NCI-H748 treated with DMSO at 0.1 percent for 48 hours (cell line): ENCODE measurements around the gene CDH13.

Experiments
- DNase-seq: peaks from one replicate; lab custom pipeline; 2025; lab: John Stamatoyannopoulos, UW

CDH13 gene

DNA sequence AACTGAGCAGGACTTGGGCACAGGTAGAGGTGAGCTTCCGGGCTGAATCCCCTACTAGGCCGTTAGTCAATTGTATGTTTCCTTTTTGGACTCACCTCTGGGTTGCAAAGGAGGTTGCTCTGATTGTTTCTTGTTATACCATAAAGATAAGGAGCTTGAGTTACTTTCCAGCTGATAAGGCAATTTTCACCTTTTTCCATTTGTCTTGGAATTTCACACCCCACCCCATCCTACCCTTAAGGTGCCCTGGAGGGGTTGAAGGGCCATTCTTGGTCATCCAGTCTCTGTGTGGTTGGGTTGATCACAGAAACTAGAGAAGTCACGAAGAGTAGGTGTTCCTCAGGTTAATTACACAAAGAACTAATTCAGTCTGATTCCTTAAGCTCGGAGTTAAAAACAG, 162.2 kb downstream of the CDH13 start:
- no peak for DNase-seq

DNA sequence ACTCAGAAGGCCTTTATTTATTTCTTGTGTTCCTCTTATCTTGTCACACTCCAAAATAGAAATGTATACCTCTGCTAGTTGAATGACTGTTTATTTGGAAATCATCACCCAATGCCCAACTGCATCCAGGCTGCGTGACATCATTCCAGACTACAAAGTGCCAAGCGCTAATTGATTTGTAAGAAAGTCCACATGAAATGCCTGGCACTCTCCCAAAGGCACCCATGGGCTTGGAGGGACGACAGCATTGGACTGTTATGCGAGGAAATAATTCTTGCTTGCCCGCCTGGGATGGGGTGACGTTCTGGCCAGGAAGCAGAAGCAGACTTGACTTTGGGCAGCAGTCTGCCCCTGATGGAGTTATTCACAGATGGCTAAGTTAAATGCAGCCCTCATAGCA, 165.9 kb downstream of the CDH13 start:
- no peak for DNase-seq

DNA sequence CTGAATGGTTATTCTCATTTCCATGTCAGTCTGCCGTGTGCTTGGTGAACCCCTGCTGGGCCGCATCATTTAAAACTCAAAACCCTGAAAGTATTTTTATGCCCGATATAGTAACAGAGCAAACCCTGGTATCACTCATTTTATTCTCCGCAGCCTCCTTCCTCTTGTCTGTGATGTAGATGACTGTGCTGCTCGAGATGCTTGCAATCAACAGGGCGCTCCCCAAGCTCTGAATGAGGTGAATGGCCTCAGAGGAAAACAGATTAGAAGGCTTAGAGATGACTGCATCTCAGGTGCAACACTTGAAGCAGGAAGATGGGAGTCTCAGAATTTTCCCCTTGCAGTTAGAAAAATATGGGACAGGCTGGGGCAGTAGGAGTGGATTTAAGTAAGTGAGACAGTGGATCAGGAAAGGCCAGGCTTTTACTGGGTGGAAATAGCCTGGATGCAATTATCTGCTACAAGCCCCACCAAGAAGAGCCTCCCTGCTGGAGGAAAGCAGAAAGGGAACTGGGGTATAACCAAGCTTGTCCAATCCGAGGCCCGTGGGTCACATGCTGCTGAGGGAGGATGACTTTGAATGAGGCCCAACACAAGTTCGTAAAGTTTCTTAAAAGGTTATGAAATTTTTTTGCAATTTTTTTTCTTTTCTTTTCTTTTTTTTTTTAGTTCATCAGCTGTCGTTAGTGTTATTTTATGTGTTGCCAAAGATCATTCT, 166.9 kb downstream of the CDH13 start:
- DNase-seq = no peak

DNA sequence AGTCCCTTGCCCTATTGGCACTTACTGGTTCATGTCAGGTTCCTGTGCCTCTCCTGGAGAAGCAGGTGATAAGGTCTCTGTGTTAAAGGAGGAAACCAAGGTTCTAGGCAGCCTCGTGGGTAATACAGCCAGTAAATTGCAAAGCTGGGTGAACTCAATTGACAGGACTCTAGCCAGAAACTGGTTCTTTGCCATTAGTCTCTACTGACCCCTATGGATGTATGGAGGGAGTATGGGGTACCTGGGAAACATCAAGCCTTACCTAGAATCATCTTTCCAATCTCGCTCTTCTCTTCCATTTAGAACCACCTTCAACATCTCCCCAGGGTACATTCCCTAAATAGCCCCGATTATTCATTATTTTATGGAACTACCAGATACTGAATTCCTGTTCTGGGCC, 169.3 kb downstream of the CDH13 start:
- no peak for DNase-seq

DNA sequence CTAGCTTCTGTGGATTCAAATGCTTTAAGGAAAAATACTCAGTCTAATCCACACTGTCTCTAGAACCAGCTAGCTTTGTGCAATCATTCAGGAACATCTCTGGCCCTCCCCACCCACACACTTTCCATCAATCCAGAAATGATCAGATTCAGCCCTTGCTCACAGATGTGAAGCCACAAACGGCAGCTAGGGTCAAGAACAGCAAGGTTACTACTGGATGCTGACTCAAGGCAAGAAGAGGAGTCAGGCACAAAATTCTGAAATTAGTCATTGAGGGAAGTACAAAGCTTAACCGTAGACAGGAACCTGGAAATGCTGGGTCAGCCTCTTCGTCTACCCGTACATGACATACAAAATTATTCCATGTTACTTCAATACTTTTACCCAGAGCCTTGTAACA, 174.6 kb downstream of the CDH13 start:
- DNase-seq = no peak

DNA sequence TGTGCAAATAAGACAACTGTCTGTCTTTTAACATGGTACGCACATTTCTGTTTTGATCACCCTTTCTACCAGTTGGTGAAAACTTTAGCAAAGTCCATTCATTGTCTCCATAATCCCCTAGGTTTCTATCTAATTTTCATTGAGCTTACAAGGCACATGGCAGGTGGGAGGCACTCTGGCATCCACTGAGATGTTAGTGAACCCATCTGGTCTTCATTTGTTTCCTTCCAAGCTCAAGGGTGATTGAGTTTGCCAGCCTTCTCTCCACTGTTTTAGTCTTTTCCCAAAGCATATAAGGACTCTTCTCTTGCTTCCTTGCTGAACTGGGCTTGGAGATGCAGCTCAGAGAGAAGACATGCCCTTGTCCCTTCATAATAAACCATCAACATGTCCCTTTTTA, 179.1 kb downstream of the CDH13 start:
- no peak for DNase-seq

DNA sequence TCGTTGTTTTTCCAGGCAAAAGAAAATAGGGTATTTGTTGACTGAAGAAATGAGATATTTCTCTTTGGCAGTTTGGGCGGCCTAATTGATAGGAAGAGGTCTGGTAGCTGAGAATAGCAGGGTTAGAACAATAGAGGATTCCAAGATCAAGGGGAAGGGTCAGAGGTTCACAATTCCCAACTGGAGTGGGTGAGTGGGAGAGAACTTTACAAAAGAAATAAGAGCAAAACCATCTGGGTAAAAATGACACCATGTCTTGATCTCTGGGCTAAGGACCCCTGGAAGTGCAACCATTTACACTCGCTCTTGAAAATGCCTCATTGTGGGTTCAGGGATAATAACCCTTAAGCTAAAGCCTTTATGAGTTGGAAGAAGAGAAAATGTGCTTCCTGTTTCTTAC, 180.5 kb downstream of the CDH13 start:
- no peak for DNase-seq

DNA sequence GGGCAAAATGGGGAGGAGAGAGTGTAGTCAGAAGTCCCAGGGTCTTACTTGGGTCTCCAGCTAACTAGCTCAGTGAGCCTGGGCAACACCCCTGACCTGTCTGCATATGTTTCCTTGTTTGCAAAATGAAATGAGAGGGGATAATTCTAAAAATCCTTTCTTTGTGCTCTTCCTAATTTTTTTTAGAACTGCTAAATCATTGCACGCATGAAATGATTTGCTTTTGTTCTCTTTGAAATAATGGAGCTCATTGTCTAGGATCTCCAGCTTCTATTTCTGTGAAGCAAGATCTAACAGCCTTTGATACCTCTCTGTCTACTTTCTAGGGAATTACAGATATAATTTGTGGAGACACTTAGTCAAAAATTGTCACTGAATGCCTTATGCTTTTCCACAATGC, 181.3 kb downstream of the CDH13 start:
- no peak for DNase-seq

DNA sequence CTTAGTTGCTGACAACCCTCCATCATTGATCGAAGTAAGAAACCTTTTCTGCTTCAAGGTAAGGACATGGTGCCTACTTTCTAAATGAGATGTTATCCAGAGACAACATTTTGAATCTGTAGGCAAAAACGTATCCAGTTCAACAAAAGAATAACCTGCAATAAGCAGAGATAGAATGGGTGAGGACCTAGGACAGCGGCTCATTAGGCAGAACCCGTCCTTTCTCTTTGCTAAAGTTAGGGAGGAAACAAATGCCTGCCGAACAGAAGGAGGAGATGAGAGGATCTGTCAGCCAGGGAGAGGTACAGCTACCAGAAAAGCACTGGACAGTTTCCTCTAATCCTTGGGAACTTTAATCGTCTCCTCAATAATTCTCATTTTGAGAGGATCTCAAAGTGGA, 183.3 kb downstream of the CDH13 start:
- no peak for DNase-seq

DNA sequence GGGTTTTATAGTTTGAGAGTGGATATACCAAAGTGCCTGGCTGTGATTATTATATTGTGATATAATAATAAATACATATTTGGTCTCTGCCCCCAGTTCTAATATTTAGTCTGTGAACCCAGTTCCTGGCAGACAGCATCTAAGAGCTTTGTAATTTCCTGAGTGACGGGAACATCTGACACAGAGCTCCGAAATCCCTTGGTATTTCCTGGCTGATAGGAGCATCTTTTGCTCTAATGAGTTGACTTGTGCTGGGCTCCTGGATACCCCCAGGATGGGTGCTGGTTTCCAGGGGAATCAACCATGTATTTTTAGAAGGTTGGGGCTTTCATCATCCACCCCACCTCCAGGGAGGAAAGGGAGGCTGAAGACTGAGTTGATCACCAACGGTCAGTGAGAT, 187.3 kb downstream of the CDH13 start:
- DNase-seq = no peak

DNA sequence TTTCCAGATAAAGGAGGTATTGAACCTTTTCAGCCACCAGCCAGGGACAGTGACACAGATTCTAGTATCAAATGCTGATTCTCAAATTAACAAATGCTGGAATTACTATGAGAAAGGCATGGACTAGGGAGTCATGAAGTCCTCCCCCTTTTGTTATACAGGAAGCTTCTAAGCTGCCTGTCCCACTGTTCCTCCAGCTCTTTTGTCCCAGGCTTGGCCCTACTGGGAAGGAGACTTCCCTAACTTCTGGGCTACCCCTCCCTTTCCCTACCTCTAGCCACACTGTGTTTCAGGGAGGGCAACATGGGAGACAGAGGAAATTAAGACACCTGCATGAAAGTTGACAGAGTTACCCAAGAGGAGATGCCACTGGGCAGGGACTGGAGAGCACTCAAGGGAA, 192.5 kb downstream of the CDH13 start:
- no peak for DNase-seq

DNA sequence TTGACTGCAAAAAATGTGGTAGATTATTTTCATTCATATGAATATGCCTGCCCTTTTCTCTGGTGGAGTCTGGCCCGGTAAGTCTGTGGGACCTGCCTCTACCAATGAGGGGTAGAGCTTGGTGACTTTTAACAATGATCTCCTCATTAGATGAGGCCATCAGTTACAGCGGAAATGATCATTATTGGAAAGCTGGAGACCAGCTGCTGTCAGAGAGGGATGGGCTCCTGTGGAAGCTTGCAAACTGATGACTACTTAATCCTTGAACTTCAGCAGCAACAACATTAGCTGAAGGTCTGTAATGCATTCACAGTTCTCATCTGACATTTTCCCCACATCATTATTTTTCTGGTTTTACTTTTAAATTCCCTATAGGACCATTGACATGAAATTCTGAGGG, 194.1 kb downstream of the CDH13 start:
- DNase-seq = no peak

DNA sequence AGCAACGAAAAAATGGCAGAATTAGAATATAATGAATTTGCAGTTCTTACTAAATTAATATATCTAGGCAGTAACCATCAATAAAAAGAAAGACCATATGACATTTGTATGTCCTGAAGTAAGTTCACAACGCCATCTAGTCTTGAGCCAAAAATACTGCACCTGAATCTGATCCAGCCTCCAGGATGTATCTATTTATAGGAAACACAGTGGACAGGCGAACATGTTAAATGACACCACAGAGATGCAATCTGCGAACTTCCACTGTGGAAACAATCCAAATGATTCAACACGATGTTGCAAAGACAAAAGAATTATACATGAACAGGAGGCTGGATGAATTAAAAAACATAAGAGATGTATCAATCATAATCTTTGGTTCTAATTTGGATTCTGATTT, 197.6 kb downstream of the CDH13 start:
- no peak for DNase-seq

DNA sequence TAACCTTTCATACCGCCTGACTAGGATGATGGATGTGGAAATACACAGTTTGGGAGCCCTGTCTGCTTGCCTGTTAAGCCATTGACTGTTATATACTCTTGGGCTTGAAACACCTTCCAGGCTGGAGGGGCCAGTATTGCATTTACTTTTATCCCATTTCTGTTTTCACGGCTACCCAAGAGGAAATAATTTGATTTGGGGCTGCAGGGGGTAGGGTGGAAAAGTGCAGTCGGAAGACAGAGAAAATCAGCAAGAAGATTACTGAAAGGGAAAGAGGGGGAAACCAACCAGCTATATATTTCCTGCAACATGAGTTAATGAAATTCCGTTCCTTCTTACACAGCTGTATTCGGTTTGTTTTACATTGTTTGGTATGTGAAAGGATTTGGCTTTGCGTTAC, 202.5 kb downstream of the CDH13 start:
- DNase-seq = no peak

DNA sequence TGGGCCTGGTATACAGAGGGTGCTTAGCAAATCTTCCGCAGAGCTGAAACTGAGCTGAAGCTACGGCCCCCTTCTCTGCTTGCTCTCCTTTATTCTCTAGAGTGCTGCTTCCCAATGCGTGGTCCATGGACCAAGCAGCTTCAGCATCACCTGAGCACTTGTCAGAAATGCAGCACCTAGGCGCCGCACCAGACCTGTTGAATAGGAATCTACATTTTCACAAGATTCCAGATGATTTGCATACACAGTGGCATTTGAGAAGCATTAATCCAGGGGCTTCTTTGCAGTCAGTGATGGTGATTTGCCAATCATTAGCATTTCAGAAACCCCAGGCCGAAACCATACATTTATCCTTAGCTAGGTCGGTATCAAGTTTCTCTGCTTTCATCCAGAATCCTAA, 204.2 kb downstream of the CDH13 start:
- no peak for DNase-seq

DNA sequence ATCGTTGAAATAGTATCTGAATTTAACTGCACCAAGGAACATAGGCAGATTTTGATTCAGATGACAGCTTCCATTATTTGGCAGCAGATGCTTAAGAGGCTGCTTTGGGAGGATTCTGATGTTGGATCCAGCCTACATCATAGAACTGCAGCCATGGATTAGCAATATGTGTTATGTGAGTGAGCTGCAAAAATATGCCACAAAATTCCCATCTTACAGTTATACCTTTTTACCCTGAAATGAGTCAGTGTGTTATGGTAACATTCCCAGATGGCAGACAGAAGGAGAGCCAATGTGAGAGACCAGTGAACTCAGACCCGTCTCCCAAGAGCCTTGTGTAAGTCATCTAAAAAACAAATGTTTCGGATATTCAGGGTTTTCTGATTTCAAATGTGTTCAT, 206.1 kb downstream of the CDH13 start:
- no peak for DNase-seq

DNA sequence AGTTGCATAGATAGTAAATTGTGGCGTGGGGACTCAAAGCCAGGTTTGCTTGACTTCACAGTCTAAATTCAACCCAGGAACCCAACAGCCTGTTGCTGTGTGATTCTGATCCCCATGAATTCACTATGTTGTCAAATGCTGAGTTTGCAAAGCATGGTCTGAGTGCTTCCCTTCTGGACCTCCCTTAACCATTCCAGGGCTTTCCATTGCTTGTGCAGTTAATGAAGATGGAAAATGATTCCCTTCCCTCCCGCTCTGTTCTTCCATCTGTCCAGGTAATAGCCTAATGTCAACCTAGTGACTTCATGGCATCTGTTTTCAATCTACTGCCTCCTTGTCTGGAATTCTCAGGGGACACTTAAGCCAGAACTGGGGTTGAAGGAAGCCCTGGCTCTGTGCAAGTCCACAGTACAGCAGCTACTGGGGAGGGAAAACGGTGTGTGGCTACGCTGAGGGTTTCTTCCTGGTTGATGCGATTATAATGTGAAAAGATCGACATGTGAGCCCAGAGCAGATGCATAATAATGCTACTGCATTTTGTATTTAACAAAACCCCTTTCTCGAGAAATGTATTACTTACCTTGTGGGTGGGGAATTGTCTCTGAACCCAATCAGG, 206.7 kb downstream of the CDH13 start:
- DNase-seq = no peak

DNA sequence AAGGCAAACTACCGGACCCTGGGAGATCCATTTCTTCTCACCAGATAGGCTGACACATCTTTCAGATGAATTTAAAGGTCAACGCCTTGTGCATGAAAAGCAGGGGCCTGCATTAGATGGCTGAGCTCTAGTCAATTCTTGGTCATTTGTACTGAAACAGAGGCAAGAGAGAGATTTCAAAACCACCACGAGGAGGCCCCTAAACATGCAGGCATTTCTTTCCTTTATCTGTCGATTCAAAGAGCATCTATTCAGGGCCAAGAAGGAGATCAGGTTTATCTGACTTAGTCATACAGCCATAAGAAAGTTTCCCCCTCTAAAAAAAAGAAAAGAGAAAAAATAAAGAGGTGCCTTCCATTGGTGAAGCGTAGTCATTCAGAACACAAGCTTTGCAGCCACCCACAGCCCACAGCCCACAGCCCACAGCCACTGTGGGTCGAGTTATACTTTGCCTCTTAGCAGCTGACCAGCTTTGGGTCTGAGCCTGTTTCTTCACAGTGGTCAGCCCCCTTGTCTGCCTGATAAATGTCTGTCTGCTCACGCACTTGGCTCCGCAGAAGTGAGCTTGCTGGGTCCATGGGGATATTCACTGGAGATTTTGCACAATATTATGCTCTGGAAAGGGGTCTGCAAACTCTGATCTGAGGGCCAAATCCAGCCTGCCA, 207.5 kb downstream of the CDH13 start:
- DNase-seq = no peak

DNA sequence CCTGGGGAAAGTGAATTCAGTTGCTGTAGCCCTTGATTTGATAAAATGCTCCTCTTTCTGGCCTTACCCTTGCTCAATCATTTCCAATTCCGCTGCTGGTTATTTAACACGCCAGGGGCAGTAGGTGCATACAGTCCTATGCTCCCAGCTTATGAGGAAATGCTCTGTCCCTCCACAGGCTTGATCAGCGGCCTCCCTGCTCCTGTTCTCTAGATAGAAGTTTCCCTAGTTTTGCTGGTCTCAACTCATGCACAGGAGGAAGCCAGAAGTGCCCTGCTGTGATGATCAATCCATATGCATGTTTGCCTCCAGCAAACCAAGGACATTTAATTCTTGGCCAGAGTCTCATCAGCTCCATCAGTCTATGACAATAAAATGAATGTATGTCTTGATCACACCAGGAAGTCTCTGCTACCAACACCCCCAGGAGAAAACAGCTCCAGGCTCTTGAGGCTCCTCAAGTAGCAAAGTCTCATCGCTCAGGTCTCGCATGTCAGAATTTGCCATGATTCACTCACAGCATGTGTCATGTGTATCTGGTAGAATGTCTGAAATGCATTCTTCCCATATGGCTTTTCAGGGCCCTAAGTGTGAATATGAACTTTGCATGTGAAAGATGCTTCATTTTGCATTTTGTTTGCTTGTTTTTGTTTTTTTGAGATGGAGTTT, 208.9 kb downstream of the CDH13 start:
- no peak for DNase-seq

DNA sequence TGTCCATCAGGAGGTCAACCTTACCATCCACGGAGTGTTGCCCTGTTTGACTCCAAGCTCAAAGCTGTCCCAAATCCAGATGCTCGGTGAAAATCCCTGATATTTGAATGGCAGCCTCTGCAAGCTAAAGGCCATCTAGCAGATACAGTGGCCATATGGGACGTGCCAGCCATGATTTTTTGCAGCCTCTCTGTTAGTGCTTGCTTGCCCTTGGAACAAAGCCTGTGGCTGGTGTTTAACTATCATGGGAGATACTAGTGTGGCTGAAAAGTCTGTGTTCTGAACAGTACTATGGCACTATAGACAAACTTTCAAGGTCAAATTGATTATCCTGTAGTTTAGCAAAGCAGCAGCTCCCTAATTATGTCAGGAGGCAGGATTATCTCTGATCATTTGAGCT, 214.3 kb downstream of the CDH13 start:
- DNase-seq = no peak

DNA sequence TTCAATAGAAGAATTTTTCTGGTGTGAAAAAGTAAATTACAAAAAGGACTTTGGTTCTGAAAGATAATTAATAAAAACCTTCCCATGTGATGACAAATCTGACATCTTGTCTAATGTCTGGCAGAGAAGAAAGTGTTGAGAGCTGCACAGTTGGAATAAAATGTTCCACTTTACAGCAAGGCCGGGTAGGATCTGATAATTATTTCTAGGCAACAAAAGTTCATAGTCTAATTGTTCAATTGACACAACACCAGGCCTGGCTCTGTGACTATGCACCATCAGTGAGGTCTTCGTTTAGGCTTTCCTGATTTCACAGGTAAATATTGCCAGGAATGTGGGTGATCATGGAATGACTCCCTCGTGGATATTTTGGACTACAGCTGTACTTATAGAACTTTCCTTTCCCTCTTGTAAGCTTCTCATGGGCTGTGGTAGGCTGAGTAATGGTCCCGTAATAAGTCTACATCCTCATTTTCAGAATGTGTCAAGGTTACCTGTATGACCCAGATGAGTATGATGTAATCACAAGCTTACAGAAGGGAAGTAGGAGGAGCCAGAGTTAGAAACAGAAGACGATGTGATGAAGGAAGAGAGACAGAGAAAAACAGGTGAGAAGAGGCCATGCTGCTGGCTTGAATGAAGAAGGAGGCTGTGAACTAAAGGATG, 217.0 kb downstream of the CDH13 start:
- DNase-seq = no peak

DNA sequence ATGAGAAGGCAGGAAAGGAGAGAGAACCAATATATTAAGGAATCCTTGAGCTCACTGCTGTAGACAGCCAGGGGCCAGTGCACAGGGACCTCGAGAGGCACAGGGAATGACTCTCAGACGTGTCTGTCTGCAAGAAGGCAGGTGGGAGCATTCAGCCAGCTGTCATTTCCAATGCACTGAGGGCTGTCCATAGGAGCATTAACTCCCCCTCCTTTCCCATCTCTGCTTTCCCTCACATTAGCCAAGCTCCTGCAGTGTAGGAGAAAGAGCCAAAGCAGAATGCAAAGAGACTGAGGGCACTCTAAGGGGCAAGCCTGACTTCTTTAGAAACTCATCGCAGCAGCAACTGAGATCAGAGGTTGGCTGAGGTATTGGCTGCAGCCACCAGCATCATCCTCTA, 218.3 kb downstream of the CDH13 start:
- DNase-seq = no peak

DNA sequence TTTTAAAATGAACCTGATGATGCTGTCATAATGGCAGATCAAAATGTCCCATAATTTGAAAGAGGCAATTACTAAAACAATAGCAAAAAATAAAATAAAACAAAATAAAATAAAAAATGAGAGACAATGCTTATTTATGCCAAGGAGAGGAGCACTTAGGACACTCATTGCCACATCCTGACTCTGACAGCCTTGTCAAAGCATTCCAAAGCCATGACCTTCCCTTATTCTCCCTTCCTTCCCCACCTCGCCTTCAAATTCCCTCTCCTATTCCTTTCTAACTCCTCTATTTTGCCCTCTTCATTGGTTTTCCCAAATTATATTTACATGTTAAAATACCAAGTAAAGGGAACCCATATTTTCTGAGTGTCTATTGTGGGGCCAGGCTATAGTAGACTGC, 220.0 kb downstream of the CDH13 start:
- DNase-seq = no peak
